DND-41 (cell line): ENCODE results near the gene FBXO22.
"Not testable (repeated sequence)": the region's sequence is repeated elsewhere in the genome, so short reads cannot be mapped to it uniquely, and the experiment has no call there.

Experiments used
- ATAC-seq: fragments of 200-7000 bp; cut with Tn5 transposase; 3 replicates; pipeline ENCODE4 v1.9.1; 2021; ENCODE audit warnings: low read depth; ENCODE audit not compliant: insufficient read depth
- DNase-seq: peaks from one replicate; pipeline ENCODE4 v3.0.0-alpha.2; 2020
- H2AFZ ChIP-seq: 2 replicates; pipeline ENCODE4 v1.6.0; 2012; ENCODE audit warnings: low read depth, low read length
- H3K27ac ChIP-seq: 2 replicates; pipeline ENCODE4 v1.5.1; 2012; ENCODE audit warnings: low read length, inconsistent platforms
- H3K27me3 ChIP-seq: fragments of 200-600 bp; sonication (generic); 2 replicates; pipeline ENCODE4 v1.6.0; 2012; ENCODE audit warnings: low read length, mild to moderate bottlenecking, inconsistent platforms; ENCODE audit not compliant: insufficient read depth, poor library complexity
- H3K36me3 ChIP-seq: 2 replicates; pipeline ENCODE4 v1.5.1; 2012; ENCODE audit warnings: low read length, inconsistent platforms; ENCODE audit not compliant: insufficient read depth
- H3K4me1 ChIP-seq: 2 replicates; pipeline ENCODE4 v1.5.1; 2012; ENCODE audit warnings: mild to moderate bottlenecking, low read length; ENCODE audit not compliant: insufficient read depth
- H3K4me2 ChIP-seq: 2 replicates; pipeline ENCODE4 v1.6.0; 2012; ENCODE audit warnings: mild to moderate bottlenecking, moderate library complexity, low read length, inconsistent platforms; ENCODE audit not compliant: insufficient read depth
- H3K4me3 ChIP-seq, 2 experiments: fragments of 200-600 bp in 1 of 2; shearing (Covaris generic) in 1 of 2; 2 replicates each; pipeline ENCODE4 v1.5.1; 2012 to 2016; ENCODE audit warnings: inconsistent platforms in 2 of 2, low read length in 2 of 2, mild to moderate bottlenecking in 2 of 2, low read depth in 1 of 2, moderate library complexity in 1 of 2
- H3K79me2 ChIP-seq: 2 replicates; pipeline ENCODE4 v1.6.0; 2012; ENCODE audit warnings: low read length, inconsistent platforms; ENCODE audit not compliant: insufficient read depth
- H3K9ac ChIP-seq: 2 replicates; pipeline ENCODE4 v1.6.0; 2012; ENCODE audit warnings: low read depth, mild to moderate bottlenecking, inconsistent platforms, low read length, moderate library complexity
- H3K9me3 ChIP-seq: 2 replicates; pipeline ENCODE4 v1.5.1; 2012; ENCODE audit warnings: low read length, moderate library complexity, mild to moderate bottlenecking, inconsistent platforms; ENCODE audit not compliant: insufficient read depth, severe bottlenecking
- H4K20me1 ChIP-seq: 2 replicates; pipeline ENCODE4 v1.6.0; 2012; ENCODE audit warnings: low read length; ENCODE audit not compliant: insufficient read depth
- CTCF ChIP-seq: IDR thresholded peaks from 2 replicates; pipeline ENCODE4 v1.5.1; 2012; ENCODE audit warnings: borderline replicate concordance, low read length, moderate library complexity, mild to moderate bottlenecking; ENCODE audit not compliant: poor library complexity, severe bottlenecking; ENCODE audit errors: extremely low read depth
- EZH2 ChIP-seq: IDR thresholded peaks from 3 replicates; pipeline ENCODE4 v1.6.1; 2012; ENCODE audit warnings: borderline replicate concordance, low read depth, mild to moderate bottlenecking, moderate library complexity, low read length, inconsistent platforms; ENCODE audit not compliant: severe bottlenecking

Gene FBXO22

GRCh38 chr15:75961331-75961730, 57.7 kb downstream of the FBXO22 start:
- Histone ChIP-seq H3K9ac (no peak overlapping the region), H3K4me2 (no peak overlapping the region), H3K9me3 (no peaks in the 10 kb centered on the region), H3K27ac (no peak overlapping the region), H2AFZ (no peak overlapping the region), H4K20me1 (no peaks in the 10 kb centered on the region), H3K36me3 (no peaks in the 10 kb centered on the region), H3K27me3 (no peaks in the 10 kb centered on the region), H3K79me2 (no peaks in the 10 kb centered on the region), H3K4me3 (no peak overlapping the region), H3K4me1 (no peaks in the 10 kb centered on the region)
- no peak for TF ChIP-seq EZH2
- no peak for TF ChIP-seq CTCF
- ATAC-seq (no peak), DNase-seq (no peak)

- Histone ChIP-seq H4K20me1 (no peaks in the 10 kb centered on the region), H3K27me3 (peaks cover 5% of the 10 kb centered on the region), H3K9ac (no peak overlapping the region), H3K4me1 (no peaks in the 10 kb centered on the region), H3K36me3 (no peaks in the 10 kb centered on the region), H3K9me3 (no peaks in the 10 kb centered on the region), H3K79me2 (no peaks in the 10 kb centered on the region), H3K4me2 (no peak overlapping the region), H3K27ac (no peak overlapping the region), H3K4me3 (no peak overlapping the region), H2AFZ (no peak overlapping the region)
- ATAC-seq, result no peak
- DNase-seq, result no peak
- no peak for TF ChIP-seq EZH2
- TF ChIP-seq CTCF, result no peak
Measured at GRCh38 chr15:75966073-75966472, 62.4 kb downstream of the FBXO22 start.

- H3K4me1 ChIP-seq, H3K79me2 ChIP-seq, H3K27ac ChIP-seq, H3K9ac ChIP-seq, DNase-seq, H4K20me1 ChIP-seq, H3K9me3 ChIP-seq, H3K4me2 ChIP-seq, H3K27me3 ChIP-seq, ATAC-seq, H3K36me3 ChIP-seq, H3K4me3 ChIP-seq, H2AFZ ChIP-seq: not testable (repeated sequence)
Measured at GRCh38 chr15:75976766-75977165, 73.1 kb downstream of the FBXO22 start.

- Histone ChIP-seq H3K79me2 (no peaks in the 10 kb centered on the region), H3K27ac (no peak overlapping the region), H3K9me3 (no peaks in the 10 kb centered on the region), H3K27me3 (peaks cover 12% of the 10 kb centered on the region), H3K4me2 (no peak overlapping the region), H3K36me3 (no peaks in the 10 kb centered on the region), H4K20me1 (no peaks in the 10 kb centered on the region), H2AFZ (no peak overlapping the region), H3K4me3 (no peak overlapping the region), H3K4me1 (no peaks in the 10 kb centered on the region), H3K9ac (no peak overlapping the region)
- ATAC-seq (no peak), DNase-seq (no peak)
- no peak for TF ChIP-seq CTCF
- no peak for TF ChIP-seq EZH2
Measured at GRCh38 chr15:75981149-75981815, 77.6 kb downstream of the FBXO22 start.
